HG03025 (cell line): ENCODE data around the gene KDM8.
A peak's percentile ranks its signal among the peaks of the same experiment; 100 is the strongest.

Source experiments
- ATAC-seq: cut with Tn5 transposase; IDR thresholded peaks from one replicate; pipeline ENCODE4 v1.9.1; 2021; ENCODE audit warnings: mild to moderate bottlenecking, moderate library complexity; ENCODE audit not compliant: unreplicated experiment, low FRiP score

Gene KDM8

DNA sequence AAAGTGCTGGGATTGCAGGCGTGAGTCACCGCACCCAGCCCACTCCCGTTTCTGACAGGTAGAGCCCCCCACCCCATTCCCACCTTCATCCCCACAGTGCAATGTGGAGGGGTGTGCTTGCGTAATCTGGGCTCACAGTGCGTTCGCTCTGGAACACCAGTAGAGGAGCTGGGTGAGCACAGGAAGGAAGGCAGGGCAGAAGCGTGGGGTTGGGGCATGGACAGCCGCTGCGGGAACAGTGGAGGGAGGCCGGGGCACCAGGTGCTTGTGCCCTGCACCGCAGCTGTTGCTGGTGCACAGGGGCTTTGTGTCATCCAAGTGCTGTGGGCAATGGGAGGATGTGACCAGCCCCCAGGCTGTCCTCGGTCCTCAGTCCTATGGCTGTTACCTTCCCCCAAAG is 24.7 kb downstream of the KDM8 start:
- ATAC-seq, result no peak

DNA sequence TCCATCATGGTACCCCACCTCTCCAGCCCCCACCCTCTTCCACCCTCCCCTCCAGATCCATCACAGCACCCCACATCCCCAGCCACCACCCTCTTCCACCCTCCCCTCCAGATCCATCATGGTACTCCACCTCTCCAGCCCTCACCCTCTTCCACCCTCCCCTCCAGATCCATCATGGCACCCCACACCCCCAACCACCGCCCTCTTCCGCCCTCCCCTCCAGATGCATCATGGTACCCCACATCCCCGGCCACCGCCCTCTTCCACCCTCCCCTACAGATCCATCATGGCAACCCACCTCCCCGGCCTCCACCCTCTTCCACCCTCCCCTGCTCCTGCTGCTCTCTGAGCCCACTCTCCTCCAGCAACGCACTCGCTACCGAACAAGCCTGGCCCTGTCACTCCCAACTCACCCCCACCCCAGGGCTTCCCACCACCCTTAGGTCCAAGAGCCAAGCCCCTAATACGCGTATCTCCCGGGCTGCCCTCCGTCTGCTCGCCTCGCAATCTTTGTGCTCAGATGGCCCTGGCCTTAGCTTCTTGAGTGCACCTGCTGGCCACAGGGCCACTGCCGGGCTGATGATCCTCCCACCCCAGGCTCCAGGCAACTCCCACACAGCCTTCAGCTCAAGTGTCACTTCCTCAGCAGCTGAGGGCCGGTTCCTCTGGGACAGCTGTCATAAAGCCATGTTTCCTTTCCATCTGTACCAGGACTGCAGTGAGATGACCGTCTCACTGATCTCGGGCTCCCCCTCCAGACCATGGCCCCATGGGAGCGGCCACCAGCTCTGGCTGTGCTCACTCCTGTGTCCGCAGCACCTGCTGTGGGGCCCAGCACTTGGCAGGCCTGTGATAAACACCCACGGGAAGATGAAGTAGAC is 25.5 kb downstream of the KDM8 start:
- no peak for ATAC-seq

DNA sequence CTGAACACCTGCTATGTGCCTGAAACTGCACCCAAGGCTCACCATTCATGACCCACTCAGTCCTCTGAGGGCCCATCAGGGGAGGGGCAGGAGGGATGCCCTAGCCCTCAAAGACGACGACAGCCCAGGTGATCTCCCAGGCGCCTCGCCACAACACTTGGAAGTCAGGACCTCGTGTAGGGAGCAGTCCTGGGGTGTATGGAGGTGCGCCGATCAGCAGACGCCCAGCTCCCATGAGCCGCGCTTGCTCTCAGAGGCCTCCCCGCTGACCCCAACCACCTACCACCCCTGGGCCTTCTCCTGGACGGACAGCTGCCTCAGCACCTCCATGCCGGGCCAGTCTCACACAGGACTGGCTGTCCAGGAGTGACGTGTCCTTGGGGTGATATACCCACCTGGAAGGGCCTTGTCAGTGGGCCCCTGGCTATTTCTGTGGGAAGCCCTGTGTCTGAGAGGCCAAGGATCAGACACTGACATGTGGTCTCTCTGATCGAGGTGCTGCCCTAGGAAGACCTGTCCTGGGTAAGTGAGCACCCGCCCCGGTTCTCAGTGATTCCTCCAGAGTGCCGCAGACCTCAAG is 26.7 kb downstream of the KDM8 start:
- no peak for ATAC-seq

DNA sequence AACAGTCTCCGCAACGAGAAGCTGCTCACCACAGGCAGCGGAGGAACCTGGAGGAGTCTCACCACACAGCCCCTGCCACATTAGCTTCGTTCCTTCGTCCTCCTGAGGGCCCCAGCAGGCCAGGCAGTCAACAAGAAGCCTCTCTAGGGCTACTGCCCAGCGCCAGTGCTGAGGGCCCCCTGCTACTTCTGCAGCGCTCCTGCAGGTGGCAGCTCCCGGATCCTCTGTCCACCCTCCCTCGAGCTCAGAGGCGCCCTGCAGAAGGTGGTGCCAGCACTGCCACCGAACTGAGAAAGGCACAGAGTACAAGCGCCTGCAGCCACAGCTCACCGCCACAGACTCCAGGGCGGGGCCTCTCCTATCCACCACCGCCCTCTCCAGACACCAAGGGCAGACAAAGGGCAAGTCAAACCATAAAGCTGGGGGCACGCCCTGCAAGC is 27.3 kb downstream of the KDM8 start:
- no peak for ATAC-seq

DNA sequence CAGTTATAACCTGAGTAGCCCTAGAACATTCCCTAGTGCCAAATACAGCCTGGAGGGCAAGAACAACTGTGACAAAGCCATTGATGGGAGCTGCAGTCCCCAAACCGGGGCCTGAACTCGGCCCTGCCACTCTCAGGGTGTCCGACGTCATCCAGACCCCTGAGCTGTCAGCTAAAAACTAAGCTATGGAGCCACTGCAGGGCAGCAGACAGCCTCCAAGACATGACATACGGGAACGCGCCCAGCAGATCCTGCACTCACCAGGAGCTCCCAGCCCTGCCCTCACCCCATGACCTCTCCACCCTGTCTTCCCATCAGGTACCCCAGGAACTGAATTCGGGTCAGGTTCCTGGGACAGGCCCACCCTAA is 28.4 kb downstream of the KDM8 start:
- ATAC-seq, result no peak

DNA sequence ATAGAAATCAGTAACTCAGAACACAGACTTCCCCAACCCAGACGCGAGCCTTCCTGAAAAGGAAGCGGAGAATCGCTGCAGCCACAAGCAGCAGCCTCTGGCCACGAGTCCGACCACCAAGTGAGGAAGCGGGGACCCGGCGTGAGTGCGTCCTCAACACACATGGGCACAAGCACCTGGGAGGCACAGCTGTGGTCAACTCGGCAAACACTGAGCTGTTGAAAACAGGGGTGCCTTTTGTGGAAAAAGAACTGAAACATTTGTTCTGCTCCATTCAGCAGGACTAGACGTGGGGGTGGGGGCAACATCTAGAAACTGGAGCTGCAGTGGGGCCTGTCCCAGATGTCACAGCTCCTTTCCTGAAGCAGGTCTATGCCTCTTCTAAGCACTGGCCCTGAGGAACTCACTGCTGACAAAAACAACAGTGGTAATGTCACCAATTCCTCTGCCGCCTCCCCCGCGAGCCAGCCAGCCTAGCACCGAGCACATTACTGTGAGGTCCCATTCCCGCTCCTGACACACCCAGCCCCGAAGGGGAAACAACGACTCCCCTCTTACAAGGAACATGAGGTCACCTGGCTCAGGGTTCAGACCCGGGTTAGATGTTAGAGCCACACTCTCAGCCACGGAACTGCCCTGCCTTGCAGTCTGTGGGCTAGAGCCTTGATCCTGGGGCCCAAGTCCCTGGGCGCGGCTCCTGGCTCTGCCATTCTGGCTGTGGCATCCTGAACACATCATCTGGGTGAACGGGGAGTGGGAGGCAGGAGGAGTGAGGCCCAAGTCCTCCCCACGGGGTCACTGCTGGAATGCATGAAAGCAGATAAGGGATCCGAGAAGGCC is 29.0 kb downstream of the KDM8 start:
- peak; percentile 58 for ATAC-seq

DNA sequence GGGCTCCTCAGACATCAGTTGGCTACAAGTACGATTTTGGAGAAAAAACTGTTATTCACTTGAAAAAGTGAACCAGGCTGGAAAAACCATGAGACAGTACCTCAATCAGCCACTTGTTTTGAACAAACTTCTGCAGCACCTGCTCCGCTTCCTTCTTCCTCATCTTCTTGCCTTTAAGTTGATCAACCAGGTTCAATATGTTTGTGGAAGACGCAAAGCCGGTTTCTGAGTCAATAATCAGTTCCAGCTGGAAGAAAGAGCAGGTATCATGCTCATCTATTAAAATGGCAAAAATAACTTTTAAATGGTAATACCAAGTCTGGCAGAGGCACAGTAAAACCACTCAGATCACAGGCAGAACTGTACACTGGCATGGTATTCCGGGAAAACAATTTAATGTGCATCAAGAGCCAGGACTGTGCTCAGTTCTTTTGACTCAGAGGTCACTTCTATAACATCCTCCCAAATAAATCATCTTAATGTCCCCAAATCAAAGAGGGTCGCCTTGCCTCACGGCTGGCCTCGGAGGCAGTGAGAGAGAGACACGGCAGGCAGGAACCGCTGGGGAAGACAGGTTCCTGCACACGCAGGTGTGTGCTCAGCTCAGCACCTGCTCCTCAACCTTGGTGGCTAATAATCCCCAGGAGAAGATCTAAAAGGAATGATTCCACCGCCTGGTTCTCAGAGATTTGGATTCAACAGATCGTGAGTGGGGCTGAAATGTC is 29.7 kb downstream of the KDM8 start:
- ATAC-seq, result no peak

DNA sequence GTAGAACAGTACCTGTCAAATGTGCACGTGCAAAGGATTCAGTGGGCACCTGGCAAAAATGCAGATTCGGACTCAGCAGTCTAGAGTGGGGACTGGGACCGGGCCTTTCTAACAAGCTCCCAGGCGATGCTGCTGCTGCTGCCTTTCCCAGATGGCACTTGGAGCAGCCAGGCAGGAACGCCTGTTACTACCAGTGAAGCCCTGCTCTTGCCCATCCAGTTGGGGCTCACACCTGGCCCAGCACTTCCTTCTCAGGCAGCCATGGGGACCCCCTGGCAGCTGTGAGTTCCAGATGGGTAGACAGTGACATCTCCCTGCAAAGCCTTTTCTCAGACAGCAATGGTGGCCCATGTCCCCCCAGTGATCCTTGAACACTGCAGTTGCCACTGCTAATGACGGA is 30.4 kb downstream of the KDM8 start:
- no peak for ATAC-seq

DNA sequence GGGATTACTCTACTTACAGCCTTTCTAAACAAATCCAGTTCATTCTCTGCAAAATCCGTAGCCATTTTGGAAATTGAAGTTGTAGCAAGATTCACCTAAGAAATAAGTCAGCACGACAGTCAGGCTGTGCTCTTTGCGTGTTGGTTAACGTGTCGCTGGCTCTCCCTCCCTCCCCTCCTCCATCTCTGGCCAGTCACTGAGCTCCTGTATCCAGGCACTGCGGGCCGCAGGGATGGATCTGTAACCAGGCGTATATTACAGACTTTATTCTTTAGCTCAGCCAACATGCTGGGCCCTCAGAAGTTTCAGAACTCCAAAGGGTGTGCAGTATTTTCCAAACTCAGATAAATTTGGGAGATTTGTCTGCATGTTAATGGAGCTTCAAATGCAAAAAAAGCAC is 30.8 kb downstream of the KDM8 start:
- ATAC-seq, result no peak

DNA sequence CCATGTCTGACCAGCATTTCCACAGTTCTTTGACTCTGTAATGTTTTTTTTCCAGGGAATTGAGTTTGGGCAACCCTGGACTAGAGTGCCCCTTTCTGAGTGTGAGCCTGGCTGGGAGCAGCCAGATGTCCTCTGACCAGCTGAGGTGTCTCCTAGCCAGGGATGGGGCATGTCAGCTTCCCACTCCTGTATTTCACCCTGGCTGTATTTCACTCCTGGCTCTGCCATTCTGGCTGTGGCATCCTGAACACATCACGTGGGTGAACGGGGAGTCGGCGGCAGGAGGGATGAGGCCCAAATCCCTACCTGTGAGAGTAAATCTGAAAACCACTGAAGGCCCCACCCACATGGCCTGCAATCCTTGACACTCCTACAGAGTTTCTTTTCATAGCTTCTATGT is 31.3 kb downstream of the KDM8 start:
- no peak for ATAC-seq

DNA sequence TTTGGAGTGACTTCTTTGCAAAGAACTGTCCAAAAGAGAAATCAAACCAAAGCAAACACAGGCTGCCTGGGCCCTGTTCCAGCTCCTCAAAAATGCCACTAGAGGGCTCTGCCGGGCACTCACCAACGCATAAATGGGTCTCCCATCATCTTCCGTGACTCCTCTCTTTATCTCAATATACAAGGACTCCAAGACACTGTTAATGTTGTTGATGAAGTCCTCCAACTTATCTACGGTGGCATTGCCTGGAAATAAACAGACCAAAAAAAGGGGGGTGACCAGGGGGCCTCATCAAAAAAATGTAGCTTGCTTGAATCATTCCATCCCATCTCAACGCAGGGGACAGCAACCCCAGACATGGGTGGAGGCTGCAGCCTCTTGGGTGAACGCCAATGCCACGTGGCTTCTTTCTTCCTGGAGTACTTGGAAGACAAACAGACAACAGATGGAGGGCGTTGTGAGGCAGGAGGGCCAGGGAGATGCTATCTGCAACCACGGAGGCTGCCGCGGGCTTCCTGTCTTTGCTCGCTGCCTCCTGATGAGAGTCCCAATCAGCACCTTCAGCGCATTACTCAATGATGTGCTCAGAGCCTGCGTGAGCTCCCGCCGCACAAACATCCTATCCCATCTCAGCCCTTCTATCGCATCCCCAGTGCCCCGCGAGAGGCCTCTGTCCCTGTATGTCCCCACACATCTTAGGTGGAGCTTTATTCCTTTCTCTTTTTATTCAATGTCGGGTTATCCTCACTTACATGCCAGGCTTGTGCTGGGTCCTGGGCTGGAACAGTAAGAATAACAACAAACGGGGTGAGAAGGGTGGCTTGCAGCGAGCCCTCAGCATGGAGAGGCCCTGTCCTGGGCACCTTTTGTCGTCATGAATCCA is 32.0 kb downstream of the KDM8 start:
- ATAC-seq, result no peak

DNA sequence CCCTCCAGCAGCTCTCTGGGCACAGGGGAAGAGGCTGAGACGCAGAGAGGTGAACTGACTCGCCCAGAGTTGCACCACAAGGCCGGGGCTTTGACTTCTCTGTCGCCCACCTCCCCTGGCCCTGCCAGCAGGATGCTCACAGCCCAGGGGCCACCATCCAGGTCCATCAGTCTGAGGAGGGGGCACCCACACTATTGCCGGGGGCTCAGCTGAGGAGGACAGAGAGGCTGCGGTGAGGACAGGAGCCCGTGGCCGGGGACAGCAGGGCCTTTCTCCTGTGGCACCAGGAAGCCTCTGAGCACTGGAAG is 32.6 kb downstream of the KDM8 start:
- ATAC-seq, result no peak

DNA sequence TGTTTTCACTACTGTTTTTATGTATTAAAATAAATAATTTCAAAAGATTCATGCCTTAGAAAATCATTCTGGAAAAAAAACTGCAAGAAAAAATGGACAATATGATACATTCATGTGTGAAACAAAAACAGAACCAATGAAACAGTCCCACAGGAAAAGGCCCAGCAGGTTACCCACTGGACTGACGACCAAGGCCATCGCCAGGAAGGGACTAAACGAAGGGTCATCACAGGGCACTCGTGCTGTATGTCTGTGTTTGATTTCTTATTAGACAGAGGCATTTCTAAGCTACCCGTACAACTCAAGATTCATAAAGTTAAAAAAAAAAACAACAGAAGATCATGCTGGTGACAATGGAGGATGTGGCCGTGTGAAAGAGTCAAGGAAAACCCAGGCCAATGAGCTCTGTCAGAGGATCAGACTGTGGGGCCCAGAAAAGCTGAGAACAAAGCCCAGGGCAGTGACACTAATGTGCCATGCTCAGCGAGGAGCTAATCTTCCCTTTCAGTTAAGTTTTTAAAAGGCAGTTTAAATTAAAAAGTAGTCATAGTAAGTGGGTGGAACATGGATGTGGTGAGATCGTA is 33.4 kb downstream of the KDM8 start:
- ATAC-seq, result no peak

DNA sequence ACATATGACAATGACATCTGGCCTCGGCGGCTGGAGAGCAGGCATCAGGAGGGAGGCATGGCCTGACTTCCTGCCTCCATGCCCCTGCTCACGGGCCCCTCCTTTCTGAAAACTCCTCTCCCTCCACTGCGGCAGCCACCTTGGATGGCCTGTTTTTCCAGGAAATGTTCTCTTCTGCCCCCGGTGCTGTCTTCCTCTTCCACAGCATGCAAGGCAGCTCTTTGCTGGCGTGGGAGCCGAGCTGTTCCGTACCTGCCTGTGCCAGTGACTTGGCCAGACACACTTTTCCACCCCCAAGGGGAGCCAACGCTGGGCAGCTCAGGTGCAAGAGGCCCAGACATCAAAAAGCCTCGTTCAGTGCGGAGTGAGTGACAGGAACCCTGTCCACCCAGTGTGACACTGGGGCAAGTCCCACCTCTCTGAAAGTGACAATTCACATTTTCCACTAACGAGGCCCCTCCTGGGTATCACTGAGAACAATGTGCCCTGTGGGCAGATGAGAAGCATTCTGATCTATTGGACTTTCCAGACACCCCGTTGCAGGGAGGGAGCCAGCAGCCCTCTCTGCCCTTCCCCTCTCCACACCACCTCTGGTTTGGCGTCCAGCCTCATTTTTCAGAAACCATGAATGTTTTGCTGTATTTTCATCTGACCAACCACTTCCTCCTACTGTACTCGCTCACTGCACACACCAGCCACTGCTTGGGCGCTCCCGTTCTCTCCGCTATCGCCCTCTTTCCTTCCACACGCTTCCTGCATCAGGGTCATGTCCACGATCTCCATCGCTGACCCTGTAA is 34.1 kb downstream of the KDM8 start:
- peak; percentile 52 for ATAC-seq

DNA sequence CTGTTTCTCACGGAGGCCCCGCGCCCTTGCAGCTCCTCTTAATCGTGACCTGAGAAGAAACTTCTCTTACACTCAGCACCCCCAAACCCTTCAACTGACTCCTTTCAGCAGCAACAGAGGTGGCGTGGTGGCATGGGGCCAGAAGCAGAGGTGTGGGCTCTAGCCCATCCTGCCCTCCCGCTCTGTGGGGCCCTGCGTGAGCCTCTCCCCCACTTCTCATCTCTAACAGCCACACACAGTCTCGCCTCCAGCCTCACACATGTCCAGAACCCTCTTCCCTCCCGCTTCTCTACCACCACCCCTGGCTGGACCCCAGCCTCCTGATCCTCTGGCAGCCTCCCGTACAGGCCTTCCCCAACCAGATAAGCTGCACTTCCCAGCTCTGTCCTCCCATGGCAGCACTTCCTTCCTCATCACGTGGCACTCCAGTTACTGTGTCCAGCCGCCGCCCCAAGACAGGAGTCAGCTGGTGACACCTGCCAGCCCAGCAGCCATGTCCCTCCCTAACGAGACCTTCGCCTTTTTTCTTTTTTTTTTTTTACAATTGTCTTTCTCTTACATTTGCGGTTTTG is 34.8 kb downstream of the KDM8 start:
- no peak for ATAC-seq

DNA sequence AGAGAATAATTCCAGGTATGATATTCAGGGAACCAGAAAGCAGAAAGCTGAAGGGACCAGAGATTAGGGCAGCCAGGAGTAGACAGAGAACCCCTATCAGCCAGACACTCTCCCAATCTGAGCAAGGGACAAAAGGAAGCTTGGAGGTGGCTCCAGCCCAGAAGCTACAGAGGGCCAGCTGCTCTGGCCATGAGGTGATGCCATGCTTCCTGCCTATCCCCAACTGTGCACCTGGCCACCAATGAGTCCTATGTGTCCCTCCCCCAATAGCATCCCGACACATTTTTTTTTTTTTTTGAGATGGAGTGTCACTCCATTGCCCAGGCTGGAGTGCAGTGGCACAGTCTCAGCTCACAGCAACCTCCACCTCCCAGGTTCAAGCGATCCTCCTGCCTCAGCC is 35.3 kb downstream of the KDM8 start:
- ATAC-seq, result no peak

DNA sequence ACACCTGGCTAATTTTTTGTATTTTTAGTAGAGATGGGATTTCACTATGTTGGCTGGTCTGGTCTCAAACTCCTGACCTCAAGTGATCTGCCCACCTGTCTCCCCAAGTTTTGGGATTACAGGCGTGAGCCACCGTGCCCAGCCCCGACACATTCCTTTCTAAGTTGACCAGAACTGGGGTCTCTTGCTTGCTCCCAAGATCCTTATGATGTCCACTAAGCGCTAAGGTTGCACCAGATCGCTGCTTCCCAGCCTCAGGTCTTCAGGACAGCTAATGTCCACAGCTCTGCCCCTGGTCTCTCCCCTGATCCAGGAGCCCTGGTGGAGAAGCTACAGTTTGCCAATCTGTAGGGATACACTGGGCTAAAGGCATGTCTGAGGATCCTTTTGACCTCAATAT is 35.7 kb downstream of the KDM8 start:
- no peak for ATAC-seq

DNA sequence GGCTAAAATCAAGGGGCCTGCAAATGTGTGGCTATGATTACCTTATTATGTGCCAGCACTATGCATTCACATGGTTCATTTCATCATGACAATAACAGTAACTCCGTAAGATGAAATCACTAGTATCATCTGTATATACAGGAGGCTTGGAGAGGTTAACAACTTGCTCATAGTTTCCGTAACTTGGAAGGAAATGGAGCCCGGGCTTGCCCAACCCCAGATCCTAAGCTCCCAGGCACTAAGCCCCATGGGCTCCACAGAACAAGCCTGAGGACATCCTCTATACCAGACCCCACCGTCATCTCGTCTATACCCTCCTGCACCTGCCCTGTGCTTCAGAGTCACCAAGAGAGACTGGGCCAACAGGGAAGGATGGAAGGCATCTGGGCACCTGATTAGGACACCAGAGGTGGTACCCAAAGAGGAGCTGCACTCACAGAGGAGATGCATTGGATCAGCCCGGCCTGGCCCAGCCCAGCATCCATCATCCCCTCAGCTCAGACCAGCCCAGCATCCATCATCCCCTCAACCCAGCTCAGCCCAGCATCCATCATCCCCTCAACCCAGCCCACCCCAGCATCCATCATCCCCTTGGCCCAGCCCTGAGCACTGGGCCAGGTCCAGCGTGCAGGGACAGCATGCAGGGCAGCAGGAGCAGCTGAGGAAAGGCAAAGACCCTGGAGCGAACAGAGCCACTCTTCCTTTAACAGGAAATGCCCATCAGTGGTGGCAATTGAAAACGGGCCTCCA is 36.8 kb downstream of the KDM8 start:
- ATAC-seq, result no peak
